HepG2 (cell line): ENCODE measurements around the gene ZNF526. TPM values are rescaled to one million over a fixed set of nuclear protein-coding genes. Genes with fewer than 3 reads are reported as not detected.
A peak's percentile ranks its signal among the peaks of the same experiment; 100 is the strongest.

Source experiments
- ATAC-seq: fragments of 200-7000 bp; cut with Tn5 transposase; 3 replicates; pipeline ENCODE4 v1.9.1; 2020; ENCODE audit warnings: mild to moderate bottlenecking, moderate library complexity
- BruUV-seq: library from RNA; stranded (reverse); fragments of 400-500 nt; replicated peaks from 2 replicates; lab custom pipeline; 2021; lab: Mats Ljungman, UMichigan
- CTCF ChIA-PET: fragments of 300-600 bp; formaldehyde crosslinking; extraction: SDS; loops from one replicate; lab custom pipeline; 2021; ENCODE audit warnings: low total read pairs, inconsistent platforms, low intra/inter-chr PET ratio; lab: Yijun Ruan, JAX
- POLR2A ChIA-PET: fragments of 350-600 bp; sonication (Branson Sonifier 250); formaldehyde crosslinking; loops from one replicate; lab custom pipeline; 2020; ENCODE audit warnings: antibody characterized with exemption, inconsistent platforms; lab: Yijun Ruan, JAX
- DNase-seq: peaks from one replicate; pipeline ENCODE4 v3.0.0-alpha.2; 2015; ENCODE audit warnings: low spot score
- FAIRE-seq: peaks from 3 replicates; lab custom pipeline; 2011; peaks lifted over from hg19 to GRCh38; lab: Jason Lieb, UNC
- H2AFZ ChIP-seq: one replicate; pipeline ENCODE4 v1.6.1; 2011; ENCODE audit warnings: low read length, inconsistent platforms
- H3K27ac ChIP-seq: fragments of 300-600 bp; 3 replicates; pipeline ENCODE4 v1.8.0; 2011; ENCODE audit warnings: mixed run types, mild to moderate bottlenecking, mixed read lengths, low read length, inconsistent platforms; ENCODE audit not compliant: insufficient read depth; ENCODE audit errors: extremely low read length
- H3K27me3 ChIP-seq, 2 experiments: fragments of 200-600 bp in 1 of 2; 2 replicates in 1 of 2; 3 replicates in 1 of 2; pipeline versions ENCODE4 v1.6.0 to v1.8.0; 2011; ENCODE audit warnings: low read length in 2 of 2, mild to moderate bottlenecking in 2 of 2, moderate library complexity in 2 of 2, inconsistent platforms in 1 of 2; ENCODE audit not compliant: insufficient read depth in 2 of 2, control insufficient read depth in 1 of 2
- H3K36me3 ChIP-seq, 2 experiments: fragments of 200-600 bp in 1 of 2; replicated peaks in 1 of 2; 2 replicates in 1 of 2; 3 replicates in 1 of 2; pipeline versions ENCODE4 v1.5.1 to v1.8.0; 2011; ENCODE audit warnings: low read length in 2 of 2, inconsistent platforms in 1 of 2; ENCODE audit not compliant: insufficient read depth in 2 of 2, control insufficient read depth in 1 of 2
- H3K4me1 ChIP-seq: 2 replicates; pipeline ENCODE4 v1.5.1; 2012; ENCODE audit warnings: low read length, inconsistent platforms; ENCODE audit not compliant: insufficient read depth
- H3K4me2 ChIP-seq: 2 replicates; pipeline ENCODE4 v1.6.0; 2011; ENCODE audit warnings: low read depth, low read length, inconsistent platforms
- H3K4me3 ChIP-seq, 3 experiments: fragments of 200-600 bp in 1 of 3; sonication (generic), shearing (Covaris generic) in 1 of 3; replicated peaks in 1 of 3; 2 replicates each; pipeline ENCODE4 v1.5.1; 2011 to 2016; ENCODE audit warnings: low read length in 3 of 3, inconsistent platforms in 2 of 3, low read depth in 2 of 3, mild to moderate bottlenecking in 2 of 3, control low read depth in 1 of 3, mixed read lengths in 1 of 3; ENCODE audit not compliant: insufficient read depth in 1 of 3
- H3K79me2 ChIP-seq: one replicate; pipeline ENCODE4 v1.6.1; 2011; ENCODE audit warnings: low read length, inconsistent platforms; ENCODE audit not compliant: insufficient read depth
- H3K9ac ChIP-seq: 2 replicates; pipeline ENCODE4 v1.6.0; 2011; ENCODE audit warnings: mild to moderate bottlenecking, low read depth, low read length, inconsistent platforms; ENCODE audit not compliant: insufficient read depth
- H3K9me3 ChIP-seq: 2 replicates; pipeline ENCODE4 v1.5.1; 2012; ENCODE audit warnings: mild to moderate bottlenecking, low read length
- H4K20me1 ChIP-seq: 2 replicates; pipeline ENCODE4 v1.6.0; 2011; ENCODE audit warnings: inconsistent platforms, mild to moderate bottlenecking, low read length, moderate library complexity; ENCODE audit not compliant: insufficient read depth
- KDM5B ChIP-seq: sonication (generic); formaldehyde crosslinking; IDR thresholded peaks from 2 replicates; pipeline ENCODE4 v1.4.0; 2020; ENCODE audit warnings: missing genetic modification reagents, mild to moderate bottlenecking, borderline replicate concordance
- KDM6A ChIP-seq: IDR thresholded peaks from 2 replicates; pipeline ENCODE4 v1.6.1; 2016; ENCODE audit warnings: low read depth
- KLF15 ChIP-seq: sonication (generic); formaldehyde crosslinking; IDR thresholded peaks from 2 replicates; pipeline ENCODE4 v1.8.1; 2023; ENCODE audit warnings: borderline replicate concordance, mild to moderate bottlenecking, inconsistent platforms, missing genetic modification reagents, mixed read lengths
- PCBP1 ChIP-seq: fragments of 200-400 bp; formaldehyde crosslinking; IDR thresholded peaks from 2 replicates; pipeline ENCODE4 v1.6.1; 2017; ENCODE audit warnings: mild to moderate bottlenecking, low read depth, low read length, borderline replicate concordance
- RBM22 ChIP-seq: fragments of 200-400 bp; formaldehyde crosslinking; optimal IDR thresholded peaks from 2 replicates; pipeline ENCODE3; 2017; ENCODE audit warnings: mild to moderate bottlenecking, low read length, moderate library complexity
- SMYD3 ChIP-seq: sonication (generic); formaldehyde crosslinking; IDR thresholded peaks from 2 replicates; pipeline ENCODE4 v1.8.1; 2023; ENCODE audit warnings: mild to moderate bottlenecking, missing genetic modification reagents
- SUZ12 ChIP-seq: fragments of 150-350 bp; IDR thresholded peaks from 2 replicates; pipeline ENCODE4 v1.6.1; 2014; ENCODE audit warnings: low read depth, low read length
- ZBTB1 ChIP-seq: sonication (generic); formaldehyde crosslinking; IDR thresholded peaks from 2 replicates; pipeline ENCODE4 v1.4.0; 2020; ENCODE audit warnings: missing genetic modification reagents, borderline replicate concordance
- ZNF556 ChIP-seq: sonication (generic); formaldehyde crosslinking; IDR thresholded peaks from 2 replicates; pipeline ENCODE4 v1.4.0; 2020; ENCODE audit warnings: mild to moderate bottlenecking, missing genetic modification reagents, borderline replicate concordance
- ZNF781 ChIP-seq: sonication (generic); formaldehyde crosslinking; IDR thresholded peaks from 2 replicates; pipeline ENCODE4 v1.5.1; 2020; ENCODE audit warnings: borderline replicate concordance, mild to moderate bottlenecking, missing genetic modification reagents; ENCODE audit errors: not compliant biosample characterization
- ZNF891 ChIP-seq: sonication (generic); formaldehyde crosslinking; IDR thresholded peaks from 2 replicates; pipeline ENCODE4 v1.5.0; 2020; ENCODE audit warnings: mild to moderate bottlenecking, missing genetic modification reagents
- WGBS: methylation state at CpG from one replicate; pipeline ENCODE4 v1.1.6; 2017; ENCODE audit warnings: low lambda C conversion rate; 5-methylcytosine and 5-hydroxymethylcytosine counted together
- in situ Hi-C: cut with HindIII; loops from 2 replicates; pipeline ENCODE4 v1.10.0; 2017; ENCODE audit warnings: low pct_unique_long_range_greater_than_20kb; ENCODE audit not compliant: extremely low pct_ligation_motif_present
- intact Hi-C: fragments of 100-400 bp; cut with micrococcal nuclease; formaldehyde crosslinking; loops from one replicate; pipeline ENCODE4 v1.10.0; 2022; ENCODE audit not compliant: unreplicated experiment
- polyA plus RNA-seq, 8 experiments: library from polyadenylated mRNA; depleted of rRNA in 3 of 8; stranded (reverse) in 7 of 8; unstranded in 1 of 8; fragments of >200 nt; fragmentation: Illumina TruSeq in 4 of 8; extraction: Trizol in 4 of 8; gene quantifications; 2 replicates each; pipeline versions ENCODE4 v1.2.1 to v1.2.3, GENCODE V29; 2011 to 2016; ENCODE audit warnings: low read depth in 4 of 8, missing spikeins in 1 of 8, mixed read lengths in 1 of 8; ENCODE audit not compliant: insufficient read depth in 1 of 8
- total RNA-seq, 5 experiments: library from RNA; depleted of rRNA; stranded (reverse); fragments of >200 nt; fragmentation: Illumina TruSeq; extraction: Trizol; gene quantifications; 2 replicates each; pipeline ENCODE4 v1.2.3, GENCODE V29; 2016; ENCODE audit warnings: low read depth in 1 of 5
- TF ChIP-seq, protein P1 (sequence below): sonication (generic); formaldehyde crosslinking; IDR thresholded peaks from 2 replicates; pipeline ENCODE4 v1.5.1; 2020; ENCODE audit warnings: missing genetic modification reagents, mild to moderate bottlenecking, borderline replicate concordance
- TF ChIP-seq, protein P2 (sequence below): sonication (generic); formaldehyde crosslinking; IDR thresholded peaks from 2 replicates; pipeline ENCODE4 v1.4.0; 2020; ENCODE audit warnings: missing genetic modification reagents

The ZNF526 gene
- total and polyA plus RNA-seq, 2 of the 13 experiments (the other 11 are each of a cell fraction or from before 2014, with no cell fraction given): 3.3 to 8.4 TPM

GRCh38 chr19:42251572-42252358, 31.7 kb downstream of the ZNF526 start (continued):
- TF ChIP-seq ZNF781 (no peak), KLF15 (no peak), KDM6A (CRISPR knock-in tag) (no peak), ZBTB1 (no peak), RBM22 (peak; percentile 39), KDM5B (CRISPR knock-in tag) (no peak)

GRCh38 chr19:42252365-42253244, 32.5 kb downstream of the ZNF526 start:
- H3K4me1 ChIP-seq: peaks cover 57% of the 10 kb centered on the region
- TF ChIP-seq, protein P1, sequence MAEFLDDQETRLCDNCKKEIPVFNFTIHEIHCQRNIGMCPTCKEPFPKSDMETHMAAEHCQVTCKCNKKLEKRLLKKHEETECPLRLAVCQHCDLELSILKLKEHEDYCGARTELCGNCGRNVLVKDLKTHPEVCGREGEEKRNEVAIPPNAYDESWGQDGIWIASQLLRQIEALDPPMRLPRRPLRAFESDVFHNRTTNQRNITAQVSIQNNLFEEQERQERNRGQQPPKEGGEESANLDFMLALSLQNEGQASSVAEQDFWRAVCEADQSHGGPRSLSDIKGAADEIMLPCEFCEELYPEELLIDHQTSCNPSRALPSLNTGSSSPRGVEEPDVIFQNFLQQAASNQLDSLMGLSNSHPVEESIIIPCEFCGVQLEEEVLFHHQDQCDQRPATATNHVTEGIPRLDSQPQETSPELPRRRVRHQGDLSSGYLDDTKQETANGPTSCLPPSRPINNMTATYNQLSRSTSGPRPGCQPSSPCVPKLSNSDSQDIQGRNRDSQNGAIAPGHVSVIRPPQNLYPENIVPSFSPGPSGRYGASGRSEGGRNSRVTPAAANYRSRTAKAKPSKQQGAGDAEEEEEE (CRISPR knock-in tag): no peak
- TF ChIP-seq SUZ12: no peak
- TF ChIP-seq SMYD3 (CRISPR knock-in tag): no peak
- no peak; the same call in none of the 2 replicates for TF ChIP-seq PCBP1
- TF ChIP-seq ZNF891 (CRISPR knock-in tag): no peak
- TF ChIP-seq, protein P2, sequence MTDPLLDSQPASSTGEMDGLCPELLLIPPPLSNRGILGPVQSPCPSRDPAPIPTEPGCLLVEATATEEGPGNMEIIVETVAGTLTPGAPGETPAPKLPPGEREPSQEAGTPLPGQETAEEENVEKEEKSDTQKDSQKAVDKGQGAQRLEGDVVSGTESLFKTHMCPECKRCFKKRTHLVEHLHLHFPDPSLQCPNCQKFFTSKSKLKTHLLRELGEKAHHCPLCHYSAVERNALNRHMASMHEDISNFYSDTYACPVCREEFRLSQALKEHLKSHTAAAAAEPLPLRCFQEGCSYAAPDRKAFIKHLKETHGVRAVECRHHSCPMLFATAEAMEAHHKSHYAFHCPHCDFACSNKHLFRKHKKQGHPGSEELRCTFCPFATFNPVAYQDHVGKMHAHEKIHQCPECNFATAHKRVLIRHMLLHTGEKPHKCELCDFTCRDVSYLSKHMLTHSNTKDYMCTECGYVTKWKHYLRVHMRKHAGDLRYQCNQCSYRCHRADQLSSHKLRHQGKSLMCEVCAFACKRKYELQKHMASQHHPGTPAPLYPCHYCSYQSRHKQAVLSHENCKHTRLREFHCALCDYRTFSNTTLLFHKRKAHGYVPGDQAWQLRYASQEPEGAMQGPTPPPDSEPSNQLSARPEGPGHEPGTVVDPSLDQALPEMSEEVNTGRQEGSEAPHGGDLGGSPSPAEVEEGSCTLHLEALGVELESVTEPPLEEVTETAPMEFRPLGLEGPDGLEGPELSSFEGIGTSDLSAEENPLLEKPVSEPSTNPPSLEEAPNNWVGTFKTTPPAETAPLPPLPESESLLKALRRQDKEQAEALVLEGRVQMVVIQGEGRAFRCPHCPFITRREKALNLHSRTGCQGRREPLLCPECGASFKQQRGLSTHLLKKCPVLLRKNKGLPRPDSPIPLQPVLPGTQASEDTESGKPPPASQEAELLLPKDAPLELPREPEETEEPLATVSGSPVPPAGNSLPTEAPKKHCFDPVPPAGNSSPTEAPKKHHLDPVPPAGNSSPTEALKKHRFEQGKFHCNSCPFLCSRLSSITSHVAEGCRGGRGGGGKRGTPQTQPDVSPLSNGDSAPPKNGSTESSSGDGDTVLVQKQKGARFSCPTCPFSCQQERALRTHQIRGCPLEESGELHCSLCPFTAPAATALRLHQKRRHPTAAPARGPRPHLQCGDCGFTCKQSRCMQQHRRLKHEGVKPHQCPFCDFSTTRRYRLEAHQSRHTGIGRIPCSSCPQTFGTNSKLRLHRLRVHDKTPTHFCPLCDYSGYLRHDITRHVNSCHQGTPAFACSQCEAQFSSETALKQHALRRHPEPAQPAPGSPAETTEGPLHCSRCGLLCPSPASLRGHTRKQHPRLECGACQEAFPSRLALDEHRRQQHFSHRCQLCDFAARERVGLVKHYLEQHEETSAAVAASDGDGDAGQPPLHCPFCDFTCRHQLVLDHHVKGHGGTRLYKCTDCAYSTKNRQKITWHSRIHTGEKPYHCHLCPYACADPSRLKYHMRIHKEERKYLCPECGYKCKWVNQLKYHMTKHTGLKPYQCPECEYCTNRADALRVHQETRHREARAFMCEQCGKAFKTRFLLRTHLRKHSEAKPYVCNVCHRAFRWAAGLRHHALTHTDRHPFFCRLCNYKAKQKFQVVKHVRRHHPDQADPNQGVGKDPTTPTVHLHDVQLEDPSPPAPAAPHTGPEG: no peak
- TF ChIP-seq ZNF556 (CRISPR knock-in tag): no peak

More at GRCh38 chr19:42252365-42253244, 32.5 kb downstream of the ZNF526 start:
- peak overlapping the region; percentile 79 for H3K9ac ChIP-seq
- TSS peak; percentile 42 for BruUV-seq
- POLR2A ChIA-PET: interaction anchor here (1.0 to 3.6 kb wide), 4 partner anchors 8 to 29 kb away, joined by 5 to 25 read pairs (median 8); partner anchors contain the start of gene GSK3A
- no peaks in the 10 kb centered on the region for H3K9me3 ChIP-seq
- H2AFZ ChIP-seq: no peak overlapping the region
- intact Hi-C loops: no loop called here
- ATAC-seq (no peak), FAIRE-seq (no peak), DNase-seq (no peak)
- peaks cover 7 to 32% of the 10 kb centered on the region in 2 experiments; a peak in 3 of 5 replicates for H3K36me3 ChIP-seq
- H3K4me3 ChIP-seq: peak overlapping the region; percentile 88 to 99 (median 91)
- CTCF ChIA-PET: no interaction called here
- 37% methylated on average over 27 of the region's 27 CpGs for WGBS
- H4K20me1 ChIP-seq: peaks cover 37% of the 10 kb centered on the region
- H3K79me2 ChIP-seq: peaks cover 43% of the 10 kb centered on the region
- H3K27me3 ChIP-seq: no peaks in the 10 kb centered on the region; a peak in 1 of 5 replicates
- in situ Hi-C loops: loop anchor here (5.0 kb wide), 1 partner anchor 35 kb away; no protein-coding TSS in a partner anchor
- peak overlapping the region; percentile 75 for H3K27ac ChIP-seq
- peak overlapping the region; percentile 98 for H3K4me2 ChIP-seq
